RWPE2 (cell line): ENCODE data around the gene TMEM178A.

Experiments used
- ATAC-seq: fragments of 200-7000 bp; cut with Tn5 transposase; 3 replicates; pipeline ENCODE4 v1.9.1; 2021; ENCODE audit warnings: low read depth
- DNase-seq: peaks from one replicate; pipeline ENCODE4 v3.0.0-alpha.2; 2020; ENCODE audit warnings: low spot score
- H3K27ac ChIP-seq: fragments of 450-650 bp; 2 replicates; pipeline ENCODE4 v1.5.1; 2017; ENCODE audit warnings: mild to moderate bottlenecking; ENCODE audit not compliant: poor library complexity, severe bottlenecking
- H3K27me3 ChIP-seq: fragments of 250-450 bp; sonication (Bioruptor Pico); 2 replicates; pipeline ENCODE4 v1.5.1; 2021; ENCODE audit warnings: mild to moderate bottlenecking, moderate library complexity; ENCODE audit not compliant: insufficient read depth, poor library complexity, severe bottlenecking
- H3K36me3 ChIP-seq: fragments of 250-450 bp; sonication (Bioruptor Pico); 2 replicates; pipeline ENCODE4 v1.5.1; 2020; ENCODE audit warnings: low read depth, mild to moderate bottlenecking, moderate library complexity
- H3K4me1 ChIP-seq: fragments of 250-450 bp; sonication (Bioruptor Pico); 2 replicates; pipeline ENCODE4 v1.5.1; 2021; ENCODE audit warnings: mild to moderate bottlenecking, moderate library complexity; ENCODE audit not compliant: insufficient read depth, poor library complexity, severe bottlenecking
- H3K4me3 ChIP-seq: fragments of 250-450 bp; sonication (Bioruptor Pico); 2 replicates; pipeline ENCODE4 v1.5.1; 2021; ENCODE audit warnings: mild to moderate bottlenecking, moderate library complexity; ENCODE audit not compliant: severe bottlenecking
- H3K9me3 ChIP-seq: fragments of 250-450 bp; sonication (Bioruptor Pico); 2 replicates; pipeline ENCODE4 v1.5.1; 2021; ENCODE audit warnings: mild to moderate bottlenecking, moderate library complexity; ENCODE audit not compliant: severe bottlenecking
- CTCF ChIP-seq: fragments of 450-650 bp; IDR thresholded peaks from one replicate; pipeline ENCODE4 v1.5.1; 2017; ENCODE audit warnings: mild to moderate bottlenecking, moderate library complexity; ENCODE audit not compliant: poor library complexity, severe bottlenecking

Gene TMEM178A

GRCh38 chr2:39735648-39736047, 69.9 kb downstream of the TMEM178A start:
- H3K36me3 ChIP-seq = peaks cover 69% of the 10 kb centered on the region
- no peaks in the 10 kb centered on the region for H3K9me3 ChIP-seq
- TF ChIP-seq CTCF = no peak
- no peak overlapping the region for H3K4me3 ChIP-seq
- no peaks in the 10 kb centered on the region for H3K4me1 ChIP-seq
- H3K27ac ChIP-seq = no peak overlapping the region
- H3K27me3 ChIP-seq = no peaks in the 10 kb centered on the region
- ATAC-seq = no peak
- DNase-seq = no peak

GRCh38 chr2:39736640-39737039, 70.9 kb downstream of the TMEM178A start:
- Histone ChIP-seq H3K27ac (no peak overlapping the region), H3K36me3 (peaks cover 79% of the 10 kb centered on the region), H3K9me3 (no peaks in the 10 kb centered on the region), H3K27me3 (no peaks in the 10 kb centered on the region), H3K4me3 (no peak overlapping the region), H3K4me1 (no peaks in the 10 kb centered on the region)
- no peak for DNase-seq
- ATAC-seq = no peak
- no peak for TF ChIP-seq CTCF

GRCh38 chr2:39737661-39738060, 71.9 kb downstream of the TMEM178A start:
- H3K27ac ChIP-seq = no peak overlapping the region
- no peaks in the 10 kb centered on the region for H3K27me3 ChIP-seq
- H3K4me1 ChIP-seq = no peaks in the 10 kb centered on the region
- ATAC-seq = peak; percentile 35; the same call in 1 of the 3 replicates
- H3K4me3 ChIP-seq = no peak overlapping the region
- no peak for TF ChIP-seq CTCF
- no peaks in the 10 kb centered on the region for H3K9me3 ChIP-seq
- no peak for DNase-seq
- peaks cover 89% of the 10 kb centered on the region for H3K36me3 ChIP-seq

- TF ChIP-seq CTCF = no peak
- Histone ChIP-seq H3K27me3 (no peaks in the 10 kb centered on the region), H3K4me3 (no peak overlapping the region), H3K27ac (no peak overlapping the region), H3K36me3 (peaks cover 96% of the 10 kb centered on the region), H3K9me3 (no peaks in the 10 kb centered on the region), H3K4me1 (peaks cover 6% of the 10 kb centered on the region)
- no peak for DNase-seq
- no peak for ATAC-seq
Measured at GRCh38 chr2:39738936-39739335, 73.2 kb downstream of the TMEM178A start.

- no peak for DNase-seq
- no peak for TF ChIP-seq CTCF
- H3K36me3 ChIP-seq = peaks cover 96% of the 10 kb centered on the region
- H3K27ac ChIP-seq = no peak overlapping the region
- no peak for ATAC-seq
- H3K27me3 ChIP-seq = no peaks in the 10 kb centered on the region
- no peaks in the 10 kb centered on the region for H3K9me3 ChIP-seq
- peaks cover 11% of the 10 kb centered on the region for H3K4me1 ChIP-seq
- no peak overlapping the region for H3K4me3 ChIP-seq
Measured at GRCh38 chr2:39739386-39739785, 73.7 kb downstream of the TMEM178A start.
